Measurements from ENCODE around the gene POLR1G.

The POLR1G gene

GRCh38 chr19:45362291-45362690 lies 44.2 kb upstream of the POLR1G start:
- Histone ChIP-seq H4K8ac (ENCODE audit: low read depth, low read length) (no peak overlapping the region), H3K9ac (ENCODE audit: low read length) (no peak overlapping the region), H2BK120ac (ENCODE audit: low read depth, low read length) (no peak overlapping the region), H3K56ac (ENCODE audit: low read length) (no peak overlapping the region), H2BK15ac (replicated peaks; ENCODE audit: low read depth) (no peak overlapping the region), H3K4ac (ENCODE audit: low read depth, low read length) (no peak overlapping the region), H3K18ac (ENCODE audit: low read length) (no peak overlapping the region), H3K4me3 (ENCODE audit: low read length) (no peak overlapping the region), H3K23ac (ENCODE audit: low read length) (no peak overlapping the region), H3K79me1 (ENCODE audit: low read length) (peaks cover 3% of the 10 kb centered on the region), H3K79me2 (ENCODE audit: control insufficient read depth, insufficient read depth, low read length) (no peaks in the 10 kb centered on the region), H2BK5ac (ENCODE audit: low read length) (no peak overlapping the region), H4K5ac (ENCODE audit: low read length) (no peak overlapping the region), H3K36me3 (ENCODE audit: control insufficient read depth, insufficient read depth, low read length) (peaks cover 11% of the 10 kb centered on the region), H3K27ac (ENCODE audit: low read depth, low read length) (no peak overlapping the region), H3K4me1 (ENCODE audit: control insufficient read depth, low read depth, low read length) (no peaks in the 10 kb centered on the region), H2AK5ac (ENCODE audit: low read length) (no peak overlapping the region), H3K27me3 (ENCODE audit: insufficient read depth, low read length, poor library complexity) (no peaks in the 10 kb centered on the region), H3K4me2 (ENCODE audit: low read length) (no peak overlapping the region)
- WGBS (ENCODE audit: extremely low coverage, insufficient coverage, low lambda C conversion rate): no CpG with 5 or more reads among the region's 16 CpGs
- DNase-seq: no peak

- H2BK5ac ChIP-seq (ENCODE audit: low read length): no peak overlapping the region
- no peak overlapping the region for H3K56ac ChIP-seq (ENCODE audit: low read length)
- H2BK120ac ChIP-seq (ENCODE audit: low read depth, low read length): no peak overlapping the region
- no peak overlapping the region for H4K8ac ChIP-seq (ENCODE audit: low read depth, low read length)
- no peak overlapping the region for H3K4me2 ChIP-seq (ENCODE audit: low read length)
- no peaks in the 10 kb centered on the region for H3K27me3 ChIP-seq (ENCODE audit: insufficient read depth, low read length, poor library complexity)
- H3K4me1 ChIP-seq (ENCODE audit: control insufficient read depth, low read depth, low read length): no peaks in the 10 kb centered on the region
- no CpG with 5 or more reads among the region's 44 CpGs for WGBS (ENCODE audit: extremely low coverage, insufficient coverage, low lambda C conversion rate)
- no peak overlapping the region for H4K5ac ChIP-seq (ENCODE audit: low read length)
- DNase-seq: no peak
- no peak overlapping the region for H3K27ac ChIP-seq (ENCODE audit: low read depth, low read length)
- no peak overlapping the region for H2BK15ac ChIP-seq (replicated peaks; ENCODE audit: low read depth)
- no peak overlapping the region for H3K4me3 ChIP-seq (ENCODE audit: low read length)
- H3K79me2 ChIP-seq (ENCODE audit: control insufficient read depth, insufficient read depth, low read length): peaks cover 3% of the 10 kb centered on the region
- peaks cover 8% of the 10 kb centered on the region for H3K36me3 ChIP-seq (ENCODE audit: control insufficient read depth, insufficient read depth, low read length)
- no peak overlapping the region for H3K18ac ChIP-seq (ENCODE audit: low read length)
- no peak overlapping the region for H2AK5ac ChIP-seq (ENCODE audit: low read length)
- no peak overlapping the region for H3K23ac ChIP-seq (ENCODE audit: low read length)
- H3K9ac ChIP-seq (ENCODE audit: low read length): no peak overlapping the region
- no peak overlapping the region for H3K4ac ChIP-seq (ENCODE audit: low read depth, low read length)
- peaks cover 8% of the 10 kb centered on the region for H3K79me1 ChIP-seq (ENCODE audit: low read length)
Observed at GRCh38 chr19:45363861-45364459, 42.5 kb upstream of the POLR1G start.

GRCh38 chr19:45364696-45365095 lies 41.7 kb upstream of the POLR1G start:
- H3K27me3 ChIP-seq (ENCODE audit: insufficient read depth, low read length, poor library complexity): no peaks in the 10 kb centered on the region
- no peak overlapping the region for H4K8ac ChIP-seq (ENCODE audit: low read depth, low read length)
- no peak overlapping the region for H3K4ac ChIP-seq (ENCODE audit: low read depth, low read length)
- no peak overlapping the region for H2BK5ac ChIP-seq (ENCODE audit: low read length)
- H4K5ac ChIP-seq (ENCODE audit: low read length): no peak overlapping the region
- no peak overlapping the region for H3K56ac ChIP-seq (ENCODE audit: low read length)
- peaks cover 6% of the 10 kb centered on the region for H3K79me2 ChIP-seq (ENCODE audit: control insufficient read depth, insufficient read depth, low read length)
- no peak overlapping the region for H2BK15ac ChIP-seq (replicated peaks; ENCODE audit: low read depth)
- no peak overlapping the region for H3K4me3 ChIP-seq (ENCODE audit: low read length)
- H3K4me2 ChIP-seq (ENCODE audit: low read length): no peak overlapping the region
- no peak for DNase-seq
- no peak overlapping the region for H3K23ac ChIP-seq (ENCODE audit: low read length)
- no CpG with 5 or more reads among the region's 12 CpGs for WGBS (ENCODE audit: extremely low coverage, insufficient coverage, low lambda C conversion rate)
- H3K36me3 ChIP-seq (ENCODE audit: control insufficient read depth, insufficient read depth, low read length): peaks cover 6% of the 10 kb centered on the region
- H2AK5ac ChIP-seq (ENCODE audit: low read length): no peak overlapping the region
- H2BK120ac ChIP-seq (ENCODE audit: low read depth, low read length): no peak overlapping the region
- H3K79me1 ChIP-seq (ENCODE audit: low read length): peaks cover 11% of the 10 kb centered on the region
- no peak overlapping the region for H3K27ac ChIP-seq (ENCODE audit: low read depth, low read length)
- no peak overlapping the region for H3K18ac ChIP-seq (ENCODE audit: low read length)
- H3K4me1 ChIP-seq (ENCODE audit: control insufficient read depth, low read depth, low read length): no peaks in the 10 kb centered on the region
- H3K9ac ChIP-seq (ENCODE audit: low read length): no peak overlapping the region

DNA sequence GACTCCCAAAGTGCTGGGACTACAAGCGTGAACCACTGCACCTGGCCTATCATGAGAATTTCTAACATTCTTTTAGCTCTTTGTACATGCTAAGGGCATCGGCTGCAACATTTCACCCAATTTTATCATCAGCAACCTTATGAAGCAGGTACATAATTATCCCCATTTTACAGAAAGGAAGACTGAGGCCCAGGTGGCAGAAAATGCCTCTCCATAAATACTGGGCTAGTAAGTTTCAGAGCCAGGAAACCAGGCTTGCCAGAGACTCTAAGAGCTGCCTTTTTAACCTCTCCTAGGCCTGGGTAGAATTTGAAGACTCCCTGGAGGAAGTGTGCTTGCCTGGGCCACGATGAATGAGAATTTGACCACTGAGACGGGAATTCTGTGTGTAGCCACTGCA lies 38.3 kb upstream of the POLR1G start:
- Histone ChIP-seq H2BK120ac (ENCODE audit: low read depth, low read length) (no peak overlapping the region), H2AK5ac (ENCODE audit: low read length) (no peak overlapping the region), H2BK5ac (ENCODE audit: low read length) (no peak overlapping the region), H4K8ac (ENCODE audit: low read depth, low read length) (no peak overlapping the region), H3K36me3 (ENCODE audit: control insufficient read depth, insufficient read depth, low read length) (no peaks in the 10 kb centered on the region), H3K4me3 (ENCODE audit: low read length) (no peak overlapping the region), H3K27me3 (ENCODE audit: insufficient read depth, low read length, poor library complexity) (no peaks in the 10 kb centered on the region), H3K27ac (ENCODE audit: low read depth, low read length) (no peak overlapping the region), H3K9ac (ENCODE audit: low read length) (no peak overlapping the region), H3K79me1 (ENCODE audit: low read length) (peaks cover 10% of the 10 kb centered on the region), H3K4me2 (ENCODE audit: low read length) (peak overlapping the region; percentile 31), H3K23ac (ENCODE audit: low read length) (no peak overlapping the region), H3K4ac (ENCODE audit: low read depth, low read length) (no peak overlapping the region), H2BK15ac (replicated peaks; ENCODE audit: low read depth) (no peak overlapping the region), H3K4me1 (ENCODE audit: control insufficient read depth, low read depth, low read length) (no peaks in the 10 kb centered on the region), H3K18ac (ENCODE audit: low read length) (no peak overlapping the region), H3K56ac (ENCODE audit: low read length) (no peak overlapping the region), H4K5ac (ENCODE audit: low read length) (no peak overlapping the region), H3K79me2 (ENCODE audit: control insufficient read depth, insufficient read depth, low read length) (peaks cover 9% of the 10 kb centered on the region)
- DNase-seq: no peak
- WGBS (ENCODE audit: extremely low coverage, insufficient coverage, low lambda C conversion rate): no CpG with 5 or more reads among the region's 4 CpGs

GRCh38 chr19:45368737-45369340 lies 37.6 kb upstream of the POLR1G start:
- H3K9ac ChIP-seq (ENCODE audit: low read length): peak overlapping the region; percentile 12
- no peak overlapping the region for H3K4me2 ChIP-seq (ENCODE audit: low read length)
- no peak overlapping the region for H3K18ac ChIP-seq (ENCODE audit: low read length)
- H3K27ac ChIP-seq (ENCODE audit: low read depth, low read length): no peak overlapping the region
- H3K79me1 ChIP-seq (ENCODE audit: low read length): peaks cover 8% of the 10 kb centered on the region
- no peak overlapping the region for H4K8ac ChIP-seq (ENCODE audit: low read depth, low read length)
- WGBS (ENCODE audit: extremely low coverage, insufficient coverage, low lambda C conversion rate): no CpG with 5 or more reads among the region's 11 CpGs
- H3K4me3 ChIP-seq (ENCODE audit: low read length): no peak overlapping the region
- no peaks in the 10 kb centered on the region for H3K4me1 ChIP-seq (ENCODE audit: control insufficient read depth, low read depth, low read length)
- no peaks in the 10 kb centered on the region for H3K36me3 ChIP-seq (ENCODE audit: control insufficient read depth, insufficient read depth, low read length)
- peak; percentile 67 for DNase-seq
- no peaks in the 10 kb centered on the region for H3K27me3 ChIP-seq (ENCODE audit: insufficient read depth, low read length, poor library complexity)
- H3K4ac ChIP-seq (ENCODE audit: low read depth, low read length): no peak overlapping the region
- H2BK5ac ChIP-seq (ENCODE audit: low read length): no peak overlapping the region
- no peak overlapping the region for H4K5ac ChIP-seq (ENCODE audit: low read length)
- H2BK120ac ChIP-seq (ENCODE audit: low read depth, low read length): no peak overlapping the region
- H3K23ac ChIP-seq (ENCODE audit: low read length): no peak overlapping the region
- no peak overlapping the region for H3K56ac ChIP-seq (ENCODE audit: low read length)
- no peak overlapping the region for H2BK15ac ChIP-seq (replicated peaks; ENCODE audit: low read depth)
- H3K79me2 ChIP-seq (ENCODE audit: control insufficient read depth, insufficient read depth, low read length): peaks cover 9% of the 10 kb centered on the region
- H2AK5ac ChIP-seq (ENCODE audit: low read length): no peak overlapping the region

Measured in mesendoderm (in vitro differentiated cells).